ENCODE data around the gene RAPGEF5. TPM values are rescaled to one million over a fixed set of nuclear protein-coding genes. Genes with fewer than 3 reads are reported as not detected.

RAPGEF5 gene
- total RNA-seq, 1 donor: 1.1 TPM

- DNase-seq (ENCODE audit: insufficient read length, low spot score, missing footprints): no peak
- Histone ChIP-seq H3K79me2 (ENCODE audit: insufficient read depth, low read length) (no peaks in the 10 kb centered on the region), H4K20me1 (ENCODE audit: insufficient read depth, low read length) (no peaks in the 10 kb centered on the region), H3K27ac (ENCODE audit: low read depth, low read length) (no peak overlapping the region), H3K36me3 (ENCODE audit: insufficient read depth, low read length) (no peaks in the 10 kb centered on the region), H3K4me1 (ENCODE audit: insufficient read depth, low read length) (no peaks in the 10 kb centered on the region), H2AFZ (ENCODE audit: low read length) (no peak overlapping the region), H3K4me3 (ENCODE audit: insufficient read depth, low read length) (no peak overlapping the region), H3K4me2 (ENCODE audit: insufficient read depth, low read length) (no peak overlapping the region), H3K9me3 (ENCODE audit: low read depth, low read length) (no peaks in the 10 kb centered on the region), H3K27me3 (ENCODE audit: insufficient read depth, low read length) (no peaks in the 10 kb centered on the region)
- no peak for TF ChIP-seq CTCF (IDR thresholded peaks at IDR 0.05; ENCODE audit: extremely low read depth, low read depth, low read length)
These were observed 64.4 kb downstream of the RAPGEF5 start for GRCh38 chr7:22292531-22292930.

GRCh38 chr7:22291977-22292376 is 65.0 kb downstream of the RAPGEF5 start:
- Histone ChIP-seq H2AFZ (ENCODE audit: low read length) (no peak overlapping the region), H4K20me1 (ENCODE audit: insufficient read depth, low read length) (no peaks in the 10 kb centered on the region), H3K4me1 (ENCODE audit: insufficient read depth, low read length) (no peaks in the 10 kb centered on the region), H3K4me2 (ENCODE audit: insufficient read depth, low read length) (no peak overlapping the region), H3K9me3 (ENCODE audit: low read depth, low read length) (no peaks in the 10 kb centered on the region), H3K79me2 (ENCODE audit: insufficient read depth, low read length) (no peaks in the 10 kb centered on the region), H3K4me3 (ENCODE audit: insufficient read depth, low read length) (no peak overlapping the region), H3K27ac (ENCODE audit: low read depth, low read length) (no peak overlapping the region), H3K36me3 (ENCODE audit: insufficient read depth, low read length) (no peaks in the 10 kb centered on the region), H3K27me3 (ENCODE audit: insufficient read depth, low read length) (no peaks in the 10 kb centered on the region)
- no peak for TF ChIP-seq CTCF (IDR thresholded peaks at IDR 0.05; ENCODE audit: extremely low read depth, low read depth, low read length)
- no peak for DNase-seq (ENCODE audit: insufficient read length, low spot score, missing footprints)

GRCh38 chr7:22288202-22288601 is 68.8 kb downstream of the RAPGEF5 start:
- DNase-seq (ENCODE audit: insufficient read length, low spot score, missing footprints): no peak
- Histone ChIP-seq H2AFZ (ENCODE audit: low read length) (no peak overlapping the region), H3K4me1 (ENCODE audit: insufficient read depth, low read length) (no peaks in the 10 kb centered on the region), H3K9me3 (ENCODE audit: low read depth, low read length) (no peaks in the 10 kb centered on the region), H3K4me2 (ENCODE audit: insufficient read depth, low read length) (no peak overlapping the region), H3K27ac (ENCODE audit: low read depth, low read length) (no peak overlapping the region), H3K27me3 (ENCODE audit: insufficient read depth, low read length) (no peaks in the 10 kb centered on the region), H3K36me3 (ENCODE audit: insufficient read depth, low read length) (no peaks in the 10 kb centered on the region), H4K20me1 (ENCODE audit: insufficient read depth, low read length) (no peaks in the 10 kb centered on the region), H3K79me2 (ENCODE audit: insufficient read depth, low read length) (no peaks in the 10 kb centered on the region), H3K4me3 (ENCODE audit: insufficient read depth, low read length) (no peak overlapping the region)
- TF ChIP-seq CTCF (IDR thresholded peaks at IDR 0.05; ENCODE audit: extremely low read depth, low read depth, low read length): no peak

- DNase-seq (ENCODE audit: insufficient read length, low spot score, missing footprints): peak; percentile 58
- Histone ChIP-seq H3K9me3 (ENCODE audit: low read depth, low read length) (no peaks in the 10 kb centered on the region), H3K27ac (ENCODE audit: low read depth, low read length) (no peak overlapping the region), H3K79me2 (ENCODE audit: insufficient read depth, low read length) (no peaks in the 10 kb centered on the region), H3K4me1 (ENCODE audit: insufficient read depth, low read length) (no peaks in the 10 kb centered on the region), H3K4me2 (ENCODE audit: insufficient read depth, low read length) (no peak overlapping the region), H3K36me3 (ENCODE audit: insufficient read depth, low read length) (no peaks in the 10 kb centered on the region), H4K20me1 (ENCODE audit: insufficient read depth, low read length) (no peaks in the 10 kb centered on the region), H3K27me3 (ENCODE audit: insufficient read depth, low read length) (no peaks in the 10 kb centered on the region), H2AFZ (ENCODE audit: low read length) (no peak overlapping the region), H3K4me3 (ENCODE audit: insufficient read depth, low read length) (no peak overlapping the region)
- TF ChIP-seq CTCF (IDR thresholded peaks at IDR 0.05; ENCODE audit: extremely low read depth, low read depth, low read length): no peak
These were observed 69.5 kb downstream of the RAPGEF5 start for GRCh38 chr7:22287412-22287811.

All from osteoblast (primary cell).